HG03159 (cell line): ENCODE data around the gene LPP.
"Not testable (repeated sequence)": the region's sequence is repeated elsewhere in the genome, so short reads cannot be mapped to it uniquely, and the experiment has no call there.

Experiments used
- ATAC-seq: cut with Tn5 transposase; IDR thresholded peaks from one replicate; pipeline ENCODE4 v1.9.1; 2021; ENCODE audit warnings: mild to moderate bottlenecking, moderate library complexity; ENCODE audit not compliant: unreplicated experiment

Gene LPP, protein sequence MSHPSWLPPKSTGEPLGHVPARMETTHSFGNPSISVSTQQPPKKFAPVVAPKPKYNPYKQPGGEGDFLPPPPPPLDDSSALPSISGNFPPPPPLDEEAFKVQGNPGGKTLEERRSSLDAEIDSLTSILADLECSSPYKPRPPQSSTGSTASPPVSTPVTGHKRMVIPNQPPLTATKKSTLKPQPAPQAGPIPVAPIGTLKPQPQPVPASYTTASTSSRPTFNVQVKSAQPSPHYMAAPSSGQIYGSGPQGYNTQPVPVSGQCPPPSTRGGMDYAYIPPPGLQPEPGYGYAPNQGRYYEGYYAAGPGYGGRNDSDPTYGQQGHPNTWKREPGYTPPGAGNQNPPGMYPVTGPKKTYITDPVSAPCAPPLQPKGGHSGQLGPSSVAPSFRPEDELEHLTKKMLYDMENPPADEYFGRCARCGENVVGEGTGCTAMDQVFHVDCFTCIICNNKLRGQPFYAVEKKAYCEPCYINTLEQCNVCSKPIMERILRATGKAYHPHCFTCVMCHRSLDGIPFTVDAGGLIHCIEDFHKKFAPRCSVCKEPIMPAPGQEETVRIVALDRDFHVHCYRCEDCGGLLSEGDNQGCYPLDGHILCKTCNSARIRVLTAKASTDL

DNA sequence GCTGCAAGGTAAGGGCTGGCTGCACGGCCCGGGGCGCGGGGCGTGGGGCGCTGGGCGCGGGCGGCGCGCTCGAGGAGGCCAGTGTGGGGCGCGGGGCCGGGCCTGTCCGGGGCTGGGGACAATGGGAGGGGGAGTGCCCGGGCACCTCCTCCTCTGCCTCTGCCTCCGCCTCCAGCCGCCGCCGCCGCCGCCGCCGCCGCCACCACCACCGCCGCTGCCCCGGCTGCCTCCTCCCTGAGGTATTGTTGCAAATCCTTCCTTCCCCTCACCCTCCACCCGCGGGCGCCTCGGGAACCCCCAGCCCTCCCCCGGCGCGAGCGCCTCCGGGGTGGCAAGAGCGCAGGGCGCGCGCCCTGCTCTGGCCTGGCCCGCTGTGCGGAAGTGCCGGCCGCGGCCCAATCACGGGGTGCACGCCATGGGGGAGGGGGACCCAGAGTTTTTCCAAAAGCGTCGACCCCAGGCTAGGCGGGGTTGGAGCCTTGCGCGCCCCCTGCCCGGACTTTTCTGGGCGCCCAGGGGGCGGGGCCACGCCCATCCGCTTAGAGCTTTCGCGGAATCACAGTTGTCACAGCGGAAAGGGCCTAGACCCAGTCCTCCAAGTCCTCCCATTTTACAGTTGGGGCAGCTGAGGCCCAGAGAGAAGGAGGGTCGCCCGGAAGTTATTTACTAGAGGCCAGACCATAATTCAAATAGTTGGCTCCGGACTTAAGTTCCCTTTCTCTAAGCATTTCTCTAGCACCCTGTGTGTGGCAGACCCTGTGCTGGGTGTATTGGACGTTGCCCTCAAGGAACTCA lies at the start of gene LPP:
LPP (plus strand) TSS at position 144 of the 795 bp plus-strand sequence. CDS start 251,964 bp downstream, outside the sequence.
- ATAC-seq: peak; percentile 73

DNA sequence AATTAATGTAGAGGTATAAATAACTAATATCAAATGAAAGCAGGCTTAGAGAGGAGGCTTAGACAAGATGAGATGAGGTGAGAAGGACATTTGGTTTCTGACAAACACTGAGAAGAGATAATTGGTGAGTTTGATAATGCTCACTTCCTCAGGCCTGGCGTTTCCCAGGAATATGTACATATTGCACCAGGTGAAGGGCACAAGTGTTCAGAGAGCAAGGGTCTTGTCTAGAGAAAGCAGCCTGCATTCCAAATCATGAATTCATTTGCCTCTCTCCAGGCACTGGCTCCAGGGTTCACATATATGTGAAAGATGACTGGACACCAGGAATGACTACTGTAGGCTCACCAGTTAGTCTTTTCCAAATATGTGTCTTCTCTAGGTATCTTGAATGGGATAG lies 48.0 kb upstream of the LPP start:
- ATAC-seq: no peak

DNA sequence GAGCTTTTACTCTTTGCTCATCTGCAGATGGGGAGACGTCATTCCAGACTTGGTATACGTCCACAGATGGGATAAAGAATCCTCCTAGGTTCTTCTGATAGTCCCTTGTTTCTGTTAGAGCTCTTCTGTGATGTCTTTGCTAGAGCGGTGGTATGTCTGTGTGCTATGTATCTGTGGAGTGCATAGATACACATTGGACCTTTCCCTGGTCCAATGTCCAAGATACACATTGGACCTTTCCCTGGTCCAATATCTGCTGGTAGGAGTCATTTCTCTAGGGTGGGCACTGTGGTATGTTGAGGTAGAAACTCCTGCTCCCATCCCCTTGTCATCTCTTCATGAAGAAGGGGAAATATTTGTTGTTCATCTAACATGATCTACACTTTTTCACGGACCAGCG lies 47.5 kb upstream of the LPP start:
- ATAC-seq: no peak

DNA sequence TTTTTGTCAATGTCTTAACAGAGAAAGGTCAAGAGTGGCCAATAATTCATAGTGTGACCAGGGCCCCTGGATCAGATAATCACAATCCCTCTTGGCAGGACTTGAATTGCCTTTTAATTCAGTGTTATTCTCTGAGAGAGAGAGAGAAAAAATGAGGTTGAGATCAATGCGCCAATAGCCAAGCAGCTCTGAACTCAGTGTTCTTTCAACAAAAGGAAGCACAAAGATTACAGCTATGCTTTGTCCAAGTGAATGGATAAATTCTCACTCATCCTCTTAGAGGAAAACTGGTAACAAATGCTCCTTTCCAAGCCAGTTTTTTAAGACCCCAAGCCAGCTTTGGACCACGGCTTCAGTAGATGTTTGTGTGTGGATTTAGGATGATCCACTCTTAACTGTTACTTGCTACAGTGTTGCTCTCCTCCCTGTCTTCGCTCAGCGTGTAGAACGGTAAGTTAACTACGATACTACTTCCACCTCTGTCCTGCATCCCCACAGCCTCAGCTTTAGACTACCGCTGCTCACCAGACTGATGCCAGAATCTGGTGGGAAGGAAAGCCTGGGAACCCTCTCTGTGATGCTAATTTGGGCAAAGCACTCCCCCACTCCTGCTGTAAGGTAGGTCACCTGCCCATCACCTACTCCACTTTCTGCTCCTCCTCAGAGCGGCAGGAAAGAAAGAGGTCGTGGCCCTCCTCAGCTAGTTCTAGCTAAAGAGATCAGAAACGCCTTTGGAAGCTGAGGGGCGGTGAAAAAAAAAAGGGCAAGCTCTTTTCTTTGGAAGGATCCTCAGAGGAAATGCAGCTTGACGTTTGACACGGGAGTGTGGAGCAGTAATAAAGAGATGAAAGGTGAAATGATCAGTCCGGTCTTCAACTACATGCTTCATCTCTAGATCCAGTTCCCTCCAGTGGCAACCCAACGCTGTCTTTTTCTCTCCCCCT lies 46.8 kb upstream of the LPP start:
- ATAC-seq: no peak

DNA sequence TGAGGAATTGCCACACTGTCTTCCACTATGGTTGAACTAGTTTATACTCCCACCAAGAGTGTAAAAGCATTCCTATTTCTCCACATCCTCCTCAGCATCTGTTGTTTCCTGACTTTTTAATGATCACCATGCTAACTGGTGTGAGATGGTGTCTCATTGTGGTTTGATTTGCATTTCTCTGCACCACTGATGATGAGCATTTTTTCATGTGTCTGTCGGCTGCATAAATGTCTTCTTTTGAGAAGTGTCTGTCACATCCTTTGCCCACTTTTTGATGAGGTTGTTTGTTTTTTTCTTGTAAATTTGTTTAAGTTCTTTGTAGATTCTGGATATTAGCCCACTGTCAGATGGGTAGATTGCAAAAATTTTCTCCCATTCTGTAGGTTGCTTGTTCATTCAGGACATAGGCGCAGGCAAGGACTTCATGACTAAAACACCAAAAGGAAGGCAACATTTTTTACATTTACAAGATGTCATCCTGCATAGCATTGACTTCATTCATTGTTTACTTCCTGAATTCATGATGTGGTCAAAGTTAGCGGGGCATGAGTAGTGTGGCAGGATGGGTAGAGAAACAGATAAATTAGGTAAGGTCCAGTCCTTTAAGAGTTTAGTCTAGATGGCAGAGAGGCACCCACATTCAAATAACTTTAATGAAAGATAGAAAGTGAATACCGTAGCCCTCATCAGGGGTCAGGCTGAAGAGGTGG lies 45.1 kb upstream of the LPP start:
- ATAC-seq: no peak

DNA sequence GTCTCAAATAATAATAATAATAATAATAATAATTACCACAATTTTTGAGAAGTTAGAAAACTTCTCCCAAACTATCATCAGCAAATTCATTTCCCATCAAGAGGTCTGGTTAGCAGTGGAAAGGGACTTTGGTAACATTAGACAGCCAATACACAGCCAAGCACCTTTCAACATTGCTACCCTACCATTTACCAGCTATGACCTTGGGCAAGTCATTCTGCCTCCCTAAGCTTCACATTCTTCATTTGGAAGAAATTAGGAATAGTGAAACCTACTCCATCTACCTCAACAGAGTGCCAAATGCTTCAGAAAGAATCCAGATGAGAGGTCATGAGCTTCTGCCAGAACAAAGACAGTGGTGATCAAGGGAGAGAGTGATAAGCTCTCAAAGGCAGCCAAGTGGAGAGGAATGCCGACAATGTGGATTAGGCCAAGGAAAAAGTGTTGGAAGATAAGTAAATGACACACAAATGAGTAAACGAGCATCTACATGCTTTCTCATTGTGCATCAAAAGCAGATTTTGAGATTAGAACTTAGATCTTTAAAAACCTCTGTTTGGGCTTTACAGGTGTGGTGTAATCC lies 42.9 kb upstream of the LPP start:
- ATAC-seq: no peak

DNA sequence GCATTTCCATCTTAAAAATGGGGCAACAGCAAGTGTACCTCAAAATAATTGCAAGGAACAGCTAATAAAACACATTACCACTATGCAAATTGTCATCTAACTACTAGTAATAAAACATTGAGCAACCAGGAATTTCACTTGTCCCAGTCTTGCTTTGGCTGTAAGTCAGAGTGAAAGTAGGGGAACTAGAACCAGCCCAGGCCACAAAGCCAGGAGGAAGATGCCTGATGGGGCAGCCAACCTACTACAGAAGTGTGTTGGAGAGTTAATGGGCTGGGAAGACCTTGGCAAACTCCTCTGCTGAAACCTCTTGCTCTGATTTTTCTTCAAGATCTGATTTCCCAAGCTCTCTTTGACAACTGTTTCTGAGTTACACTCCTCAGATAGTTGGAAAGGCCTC lies 40.2 kb upstream of the LPP start:
- ATAC-seq: no peak

DNA sequence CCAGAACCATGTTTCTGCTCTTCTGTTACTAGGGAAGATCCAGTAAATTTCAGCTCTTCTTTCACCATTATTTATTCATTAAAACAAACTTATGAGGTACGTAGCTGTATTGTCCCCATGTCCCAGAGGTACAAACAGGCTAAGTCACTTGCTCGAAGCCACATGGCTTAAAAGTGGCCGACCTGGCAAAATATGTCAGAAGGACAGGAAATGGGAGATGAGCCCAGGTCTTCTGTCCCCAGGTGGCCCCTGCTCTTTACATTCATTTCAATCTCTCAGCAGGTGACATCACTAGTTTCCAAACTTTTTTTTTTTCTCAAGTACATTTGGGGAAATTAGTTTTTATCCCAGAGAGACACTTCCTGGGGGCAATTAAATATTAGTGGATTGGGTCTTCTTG lies 34.1 kb upstream of the LPP start:
- no peak for ATAC-seq

DNA sequence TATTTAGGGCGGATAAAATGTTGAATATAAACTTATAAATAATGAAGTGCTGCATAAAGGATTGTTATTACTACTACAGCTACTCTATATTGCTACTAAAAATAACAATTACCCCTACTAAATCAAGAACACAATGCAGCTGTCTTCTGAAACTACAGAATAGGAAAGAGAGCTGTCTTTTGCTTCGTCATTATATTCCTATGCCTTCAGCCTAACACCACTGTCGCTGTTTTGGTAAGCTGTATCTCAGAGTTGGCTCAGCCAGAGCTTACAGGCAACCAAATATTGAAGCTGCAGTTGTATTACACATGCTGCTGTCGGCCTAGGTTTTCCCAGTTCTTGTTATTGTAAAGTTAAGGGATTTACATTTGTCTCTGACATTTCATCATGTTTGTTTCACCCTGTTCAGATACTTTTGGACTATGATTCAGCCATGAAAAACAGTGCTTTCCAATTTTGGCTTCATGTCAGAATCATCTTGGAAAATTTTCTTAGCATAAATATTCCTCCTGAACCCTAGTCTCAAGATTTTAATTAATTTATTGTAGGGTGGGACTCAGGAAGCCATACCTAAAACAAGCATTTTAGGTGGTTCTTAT lies 31.3 kb upstream of the LPP start:
- no peak for ATAC-seq

DNA sequence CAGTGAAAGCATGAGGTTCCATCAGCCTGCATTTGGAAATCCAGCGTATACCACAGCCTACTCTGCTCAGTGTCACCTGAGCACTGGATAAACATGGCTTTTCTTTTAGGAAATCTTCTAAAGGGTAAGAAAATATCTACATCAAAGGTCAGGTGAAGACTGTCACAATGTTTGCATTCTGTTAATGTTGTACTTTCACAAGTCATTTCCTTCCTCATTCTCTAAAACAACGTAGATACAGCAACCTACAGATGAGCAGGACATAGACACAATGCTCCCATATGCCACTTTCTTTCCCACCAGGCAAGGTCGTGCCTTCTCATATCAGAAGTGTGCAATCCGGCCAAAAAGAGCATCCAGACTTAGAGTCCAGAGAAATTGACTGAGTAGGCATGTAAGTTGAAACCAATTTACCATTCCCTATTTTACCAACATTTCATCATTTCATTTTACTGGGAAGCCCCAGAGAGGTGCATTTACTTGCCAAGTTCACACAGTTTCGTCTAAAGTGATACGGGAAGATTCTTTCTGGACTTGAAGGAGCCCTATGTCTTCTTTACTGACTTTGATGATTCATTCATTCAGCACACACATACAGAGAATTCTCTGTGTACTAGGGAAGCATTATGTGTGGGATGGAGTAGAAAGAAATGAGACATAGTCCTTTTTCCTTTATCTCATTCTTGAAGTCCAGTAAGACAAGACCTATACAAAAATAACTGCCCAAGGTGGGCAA lies 30.6 kb upstream of the LPP start:
- no peak for ATAC-seq

DNA sequence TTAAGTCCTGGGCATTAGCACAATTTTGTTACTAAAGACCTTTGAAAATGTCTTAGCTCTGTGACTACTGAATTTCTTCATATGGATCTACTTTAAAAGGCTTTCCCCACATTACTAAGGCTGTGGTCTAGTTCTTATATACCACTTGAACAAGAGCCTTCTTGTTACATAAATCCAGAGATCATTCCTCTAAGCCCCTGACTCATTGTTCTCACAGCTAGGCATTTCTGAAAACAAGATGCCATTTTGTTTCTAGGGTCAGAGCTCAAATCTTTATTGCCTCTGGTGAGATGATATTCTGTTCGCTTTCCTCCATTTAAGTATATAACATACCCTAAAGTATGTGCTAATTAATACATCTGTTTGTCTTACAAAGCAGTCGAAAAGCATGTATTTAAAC lies 29.8 kb upstream of the LPP start:
- ATAC-seq: no peak

DNA sequence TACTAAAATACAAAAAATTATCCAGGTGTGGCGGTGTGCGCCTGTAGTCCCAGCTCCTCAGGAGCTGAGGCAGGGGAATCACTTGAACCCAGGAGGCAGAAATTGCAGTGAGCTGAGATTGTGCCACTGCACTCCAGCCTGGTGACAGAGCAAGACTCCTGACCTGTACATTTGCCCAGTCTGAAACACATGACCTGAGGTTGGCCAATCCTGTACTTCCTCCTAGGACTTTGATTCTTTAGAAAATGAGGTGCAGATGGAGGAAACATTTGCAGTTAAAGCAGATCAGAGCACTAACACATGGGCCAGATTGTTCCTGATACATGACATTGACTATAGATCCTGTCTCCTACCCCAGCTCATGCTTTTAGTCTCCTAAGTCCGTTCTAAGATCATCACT lies 28.9 kb upstream of the LPP start:
- no peak for ATAC-seq

DNA sequence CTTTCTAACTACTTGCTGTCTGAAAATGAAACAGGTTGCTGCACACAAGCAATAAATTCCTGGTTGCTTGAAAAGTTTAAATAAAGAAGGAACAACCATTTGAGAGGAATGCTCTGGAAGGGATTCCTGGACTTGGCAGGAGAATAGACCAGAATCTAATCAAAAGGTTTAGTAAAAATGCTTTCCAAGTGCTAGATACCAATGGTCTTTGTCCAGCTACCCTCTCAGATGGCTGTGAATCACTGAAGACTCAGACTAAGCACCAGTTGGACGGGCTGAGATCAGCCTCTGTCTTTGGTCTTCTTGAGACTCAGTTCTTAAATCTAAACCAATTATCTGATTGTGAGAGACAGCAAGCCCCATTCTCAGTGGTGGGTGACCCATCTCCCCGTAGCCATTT lies 27.7 kb upstream of the LPP start:
- no peak for ATAC-seq

DNA sequence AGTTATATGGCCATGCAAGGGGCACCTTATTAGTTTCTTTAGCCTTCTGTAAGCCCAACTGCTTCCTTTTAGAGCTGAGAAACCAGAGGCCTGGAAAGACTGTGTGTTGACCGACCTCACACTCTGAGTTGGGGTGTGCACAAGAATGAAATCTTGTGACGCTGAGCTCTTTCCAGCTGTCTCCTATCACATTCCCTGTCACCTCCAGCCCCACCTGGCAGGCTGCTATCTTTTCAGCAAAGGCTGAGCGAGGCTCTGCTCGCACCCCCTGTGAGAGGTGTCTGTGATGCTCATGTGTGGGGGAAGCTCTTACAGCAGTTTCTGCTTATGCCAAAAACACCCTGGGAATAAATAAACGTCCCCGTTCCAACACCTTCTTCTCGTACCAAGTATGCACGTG lies 27.0 kb upstream of the LPP start:
- no peak for ATAC-seq

DNA sequence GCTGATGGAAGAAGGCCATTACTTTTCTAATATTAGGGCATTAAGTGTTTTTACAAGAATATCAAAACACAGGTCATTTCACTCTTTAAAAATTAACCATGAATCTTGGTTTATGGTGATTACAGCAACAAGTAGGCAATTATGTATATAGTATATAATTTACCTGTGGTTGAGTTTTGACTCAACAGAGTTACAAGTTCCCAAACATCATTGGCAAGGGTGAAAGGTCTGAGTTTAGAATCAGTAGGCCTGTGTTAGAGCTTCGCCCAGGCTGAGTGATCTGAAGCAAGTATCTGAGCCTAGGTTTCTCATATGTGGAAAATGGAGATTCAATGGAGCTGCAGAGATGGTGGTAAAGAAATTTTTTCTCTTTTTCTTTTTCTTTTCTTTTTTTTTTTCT lies 25.1 kb upstream of the LPP start:
- ATAC-seq: no peak

DNA sequence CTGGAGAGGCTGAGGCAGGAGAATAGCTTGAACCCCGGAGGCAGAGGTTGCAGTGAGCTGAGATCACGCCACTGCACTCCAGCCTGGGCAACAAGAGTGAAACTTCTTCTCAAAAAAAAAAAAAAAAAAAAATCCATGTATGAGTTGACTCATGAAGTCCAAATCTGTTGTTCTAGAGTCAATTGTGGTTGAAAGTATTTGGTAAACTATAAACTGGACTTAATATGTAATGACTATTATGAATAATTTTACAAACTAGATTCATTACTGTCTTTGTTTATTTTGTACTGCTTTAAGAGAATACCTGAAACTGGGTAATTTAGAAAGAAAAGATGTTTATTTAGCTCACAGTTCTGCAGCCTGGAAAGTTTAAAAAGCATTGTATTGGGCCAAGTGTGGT lies 22.9 kb upstream of the LPP start:
- ATAC-seq: not testable (repeated sequence)

DNA sequence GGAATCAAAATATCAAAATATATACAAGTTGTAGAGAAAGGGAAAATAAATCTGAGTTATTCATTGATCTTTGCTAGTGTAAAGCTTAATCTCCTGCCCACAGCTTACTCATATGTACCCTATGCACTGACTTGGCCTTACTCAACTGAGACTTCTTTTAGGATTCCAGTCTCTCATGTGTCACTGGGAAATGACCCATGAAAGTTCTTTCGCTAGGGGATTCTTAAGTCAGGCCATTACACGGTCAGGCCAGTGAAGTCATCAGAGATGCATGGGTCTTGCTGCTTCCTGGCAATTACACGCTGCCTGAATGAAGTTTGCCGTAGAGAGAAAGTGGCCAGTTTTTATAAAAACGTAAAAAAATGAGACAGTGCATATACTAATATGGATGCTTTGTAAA lies 20.7 kb upstream of the LPP start:
- no peak for ATAC-seq

DNA sequence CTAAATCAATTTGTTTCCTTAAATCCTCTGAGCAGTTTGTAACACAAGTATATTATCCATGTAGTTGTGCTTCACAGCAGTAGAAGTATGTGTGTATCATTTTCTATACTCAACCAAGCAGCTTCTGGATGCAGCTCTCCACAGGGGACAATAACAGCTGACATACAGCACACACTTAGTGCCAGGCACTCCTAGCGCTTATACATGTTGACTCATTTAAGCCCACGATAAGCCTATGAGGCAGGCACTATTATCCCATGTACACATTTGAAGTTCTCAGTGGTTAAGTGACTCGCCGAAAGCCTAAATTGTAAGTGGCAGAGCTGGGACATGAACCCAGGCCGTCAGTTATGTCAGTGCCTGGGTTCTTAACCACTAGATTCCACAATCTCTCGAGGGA lies 20.3 kb upstream of the LPP start:
- no peak for ATAC-seq

DNA sequence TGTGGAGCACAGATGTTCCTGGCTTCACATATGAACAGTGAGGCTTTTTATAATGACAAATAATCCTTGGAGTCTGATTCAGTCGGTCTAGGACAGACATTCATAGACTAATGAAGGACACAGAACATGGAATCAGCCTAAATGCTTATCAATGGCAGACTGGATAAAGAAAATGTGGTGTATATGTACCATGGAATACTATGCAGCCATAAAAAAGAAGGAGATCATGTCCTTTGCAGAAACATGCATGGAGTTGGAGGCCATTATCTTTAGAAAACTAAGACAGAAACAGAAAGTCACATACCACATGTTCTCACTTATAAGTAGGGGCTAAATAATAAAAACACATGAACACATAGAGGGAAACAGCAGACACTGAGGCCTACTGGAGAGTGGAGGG lies 19.9 kb upstream of the LPP start:
- no peak for ATAC-seq
